SIG-M5 (cell line): ENCODE results near the gene PEPD.

Source experiments
- DNase-seq: peaks from one replicate; lab custom pipeline; 2025; lab: John Stamatoyannopoulos, UW

The PEPD gene

DNA sequence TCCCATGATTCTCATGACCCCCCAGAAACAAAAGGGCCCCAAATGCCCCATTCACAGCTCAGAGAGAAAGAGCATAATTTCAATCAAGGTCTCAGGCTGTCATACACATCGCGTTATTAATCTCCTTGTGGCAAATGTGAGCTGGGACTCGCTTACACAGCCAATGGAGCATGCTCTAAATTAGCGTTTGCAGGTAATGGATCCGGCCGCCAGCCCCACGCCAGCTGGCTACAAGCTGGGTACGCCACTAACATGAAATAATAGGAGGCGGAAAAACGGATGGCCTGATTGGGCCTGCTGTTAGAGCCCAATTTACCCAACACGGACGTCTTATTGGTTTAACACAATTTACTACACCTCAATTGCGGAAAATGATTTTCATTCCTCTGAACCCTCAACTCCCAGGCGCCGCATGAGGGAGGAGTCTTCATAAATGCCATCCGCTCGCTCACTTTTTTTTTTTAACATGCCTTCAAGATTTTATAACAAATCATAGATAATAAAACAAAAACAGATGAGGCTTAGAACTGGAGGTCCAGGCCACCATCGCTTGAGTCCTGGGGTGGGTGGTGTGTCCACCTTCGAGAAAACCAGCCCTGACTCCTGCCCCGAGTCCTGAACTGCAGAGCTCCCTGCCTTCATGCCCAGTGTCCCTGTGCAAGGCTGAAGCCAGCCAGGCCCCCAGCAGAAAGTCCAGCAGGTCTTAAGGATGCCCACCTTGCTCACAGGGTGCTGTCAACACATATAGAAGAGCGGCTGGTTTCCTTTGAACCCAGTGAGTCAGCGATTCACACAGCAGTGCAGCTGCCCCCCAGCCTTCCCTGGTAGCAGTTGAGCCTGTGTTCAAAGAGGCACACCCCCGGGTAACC lies 62.1 kb downstream of the PEPD start:
- no peak for DNase-seq

- DNase-seq: no peak
These were observed 62.8 kb downstream of the PEPD start for GRCh38 chr19:33458807-33459206.

GRCh38 chr19:33458171-33458633 lies 63.4 kb downstream of the PEPD start:
- DNase-seq: no peak

DNA sequence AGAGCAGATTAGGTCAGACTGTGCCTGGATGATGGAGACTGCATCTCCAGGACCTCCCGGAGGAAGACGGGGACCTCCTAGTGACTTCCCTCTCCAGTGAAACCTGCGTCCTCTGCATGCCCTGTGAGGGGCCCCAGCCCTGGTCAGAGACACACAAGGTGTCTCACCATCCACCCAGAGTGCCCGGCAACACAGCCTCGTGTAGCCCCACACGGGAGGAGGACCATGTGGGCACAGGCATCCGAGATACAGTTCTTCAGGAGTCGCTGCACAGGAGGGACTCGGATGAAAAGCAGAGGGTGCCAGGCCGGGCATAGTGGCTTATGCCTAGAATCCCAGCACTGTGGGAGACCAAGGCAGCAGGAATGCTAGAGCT lies 64.8 kb downstream of the PEPD start:
- DNase-seq: no peak

GRCh38 chr19:33456076-33456844 lies 65.3 kb downstream of the PEPD start:
- no peak for DNase-seq

DNA sequence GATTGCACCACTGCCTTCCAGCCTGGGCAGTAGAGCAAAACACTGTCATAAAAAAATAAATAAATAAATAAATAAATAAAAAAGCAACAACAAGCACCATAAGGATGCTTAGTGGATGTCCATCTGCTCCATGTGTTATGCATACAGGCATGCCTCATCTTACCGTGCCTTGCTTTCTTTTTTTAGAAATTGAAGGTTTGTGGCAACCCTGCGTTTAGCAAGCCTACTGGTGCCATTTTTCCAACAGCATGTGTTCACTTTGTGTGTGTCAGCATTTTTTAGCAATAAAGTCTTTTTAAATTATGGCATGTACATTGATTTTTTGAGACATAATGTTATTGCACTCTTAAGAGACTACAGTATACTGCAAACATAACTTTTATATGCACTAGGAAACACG lies 68.3 kb downstream of the PEPD start:
- no peak for DNase-seq

- DNase-seq: no peak
These were observed 70.9 kb downstream of the PEPD start for GRCh38 chr19:33450689-33451088.

DNA sequence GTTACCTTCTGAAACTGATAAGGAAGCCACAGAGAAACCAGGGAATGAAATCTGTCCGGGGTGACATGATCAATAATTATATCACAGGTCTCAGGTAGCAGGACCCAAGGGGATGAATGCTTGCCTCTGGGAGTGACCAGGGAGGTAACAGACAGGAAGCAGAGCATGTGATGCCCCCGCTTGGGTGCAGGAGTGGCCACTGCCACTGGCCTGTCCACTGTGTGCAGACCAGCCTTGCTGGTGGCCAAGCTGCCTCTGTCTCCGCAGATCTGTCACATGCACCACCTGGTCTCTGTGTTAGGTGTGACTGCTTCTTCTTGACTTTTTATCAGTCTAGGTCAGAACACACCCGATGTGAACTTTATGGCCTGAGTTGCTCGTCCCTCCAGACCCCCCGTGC lies 71.8 kb downstream of the PEPD start:
- DNase-seq: no peak

GRCh38 chr19:33448159-33448516 lies 73.5 kb downstream of the PEPD start:
- DNase-seq: no peak

DNA sequence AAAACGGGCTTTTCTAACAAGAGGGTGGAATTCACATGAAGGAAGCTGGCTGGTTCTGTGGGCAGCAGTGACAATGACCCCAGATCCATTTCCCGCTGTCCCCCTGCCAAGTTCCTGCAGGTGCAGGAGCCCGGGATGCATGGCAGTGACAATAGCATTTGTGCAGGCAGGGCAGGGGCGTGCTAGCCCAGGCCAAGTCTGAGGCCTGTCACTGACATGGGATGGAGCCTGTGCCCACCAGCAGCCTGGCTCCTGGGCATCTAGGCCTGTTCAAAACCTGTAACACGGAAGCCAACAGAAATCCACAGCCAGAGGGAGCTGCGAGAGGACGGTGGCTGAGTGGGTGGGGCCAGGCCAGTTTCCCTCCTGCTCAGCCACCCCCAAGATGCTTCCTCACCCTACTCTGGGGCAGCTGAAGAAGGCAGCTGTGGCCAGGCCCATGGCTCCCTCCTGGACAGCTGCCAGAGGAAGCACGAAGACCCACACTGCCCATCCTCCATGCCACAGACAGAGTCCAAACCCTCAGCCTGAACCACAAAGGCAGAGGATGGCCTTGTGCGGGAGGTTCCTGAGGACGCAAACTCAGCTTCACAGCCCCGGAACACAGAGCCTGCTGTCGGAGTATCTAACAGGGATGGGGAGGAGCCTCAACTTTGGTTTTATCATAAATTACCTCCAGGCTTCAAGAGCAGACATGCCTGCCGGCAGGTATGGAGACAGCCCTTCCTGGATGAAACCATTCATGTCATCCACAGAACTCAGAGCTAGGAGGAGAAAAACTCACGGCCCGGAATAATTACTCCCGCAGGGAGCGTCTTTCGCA lies 74.0 kb downstream of the PEPD start:
- no peak for DNase-seq

DNA sequence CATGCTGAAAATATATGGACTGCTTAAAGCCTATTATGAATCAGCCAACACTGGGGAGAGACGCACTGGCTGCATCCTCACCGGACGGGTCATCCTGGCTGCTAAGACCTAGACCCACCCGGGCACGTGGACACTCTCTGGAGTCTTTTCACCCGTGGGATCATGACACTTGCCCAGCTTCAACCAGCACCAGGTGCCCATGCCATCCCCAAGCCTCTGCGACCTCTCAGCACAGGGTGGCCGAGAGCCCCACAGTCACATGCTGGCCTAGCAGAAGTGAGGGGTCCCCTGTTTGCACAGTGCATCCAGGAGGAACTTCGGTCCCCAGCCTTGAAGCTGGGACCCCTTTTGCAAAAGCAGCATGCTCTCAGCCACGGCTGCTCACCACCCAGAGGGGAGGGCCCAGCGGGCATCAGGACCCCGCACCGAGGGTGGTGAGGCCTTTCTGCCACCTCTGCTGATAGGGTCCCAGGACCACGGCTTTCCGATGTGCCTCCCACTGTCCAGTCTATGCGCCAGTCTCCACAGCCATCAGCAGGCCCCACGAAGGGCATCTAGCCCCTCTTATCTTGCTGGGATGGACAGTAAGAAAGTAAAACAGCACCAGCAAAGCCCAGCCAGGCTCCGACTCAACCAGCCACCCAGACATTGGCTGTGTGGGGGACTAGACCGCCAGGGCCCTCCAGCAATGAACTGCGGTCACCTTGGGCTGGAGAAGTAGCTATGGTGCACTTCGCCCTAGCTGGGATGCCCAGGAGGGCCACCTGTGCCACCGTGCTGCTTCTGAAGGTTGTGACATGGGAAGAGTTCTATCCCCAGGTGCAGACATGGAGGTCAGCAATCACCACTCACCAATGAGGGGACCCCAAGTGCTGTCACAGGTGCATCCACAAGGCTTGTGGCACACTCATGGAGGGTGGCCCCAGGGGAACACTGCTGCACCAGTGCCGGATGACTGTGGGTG lies 75.0 kb downstream of the PEPD start:
- no peak for DNase-seq

DNA sequence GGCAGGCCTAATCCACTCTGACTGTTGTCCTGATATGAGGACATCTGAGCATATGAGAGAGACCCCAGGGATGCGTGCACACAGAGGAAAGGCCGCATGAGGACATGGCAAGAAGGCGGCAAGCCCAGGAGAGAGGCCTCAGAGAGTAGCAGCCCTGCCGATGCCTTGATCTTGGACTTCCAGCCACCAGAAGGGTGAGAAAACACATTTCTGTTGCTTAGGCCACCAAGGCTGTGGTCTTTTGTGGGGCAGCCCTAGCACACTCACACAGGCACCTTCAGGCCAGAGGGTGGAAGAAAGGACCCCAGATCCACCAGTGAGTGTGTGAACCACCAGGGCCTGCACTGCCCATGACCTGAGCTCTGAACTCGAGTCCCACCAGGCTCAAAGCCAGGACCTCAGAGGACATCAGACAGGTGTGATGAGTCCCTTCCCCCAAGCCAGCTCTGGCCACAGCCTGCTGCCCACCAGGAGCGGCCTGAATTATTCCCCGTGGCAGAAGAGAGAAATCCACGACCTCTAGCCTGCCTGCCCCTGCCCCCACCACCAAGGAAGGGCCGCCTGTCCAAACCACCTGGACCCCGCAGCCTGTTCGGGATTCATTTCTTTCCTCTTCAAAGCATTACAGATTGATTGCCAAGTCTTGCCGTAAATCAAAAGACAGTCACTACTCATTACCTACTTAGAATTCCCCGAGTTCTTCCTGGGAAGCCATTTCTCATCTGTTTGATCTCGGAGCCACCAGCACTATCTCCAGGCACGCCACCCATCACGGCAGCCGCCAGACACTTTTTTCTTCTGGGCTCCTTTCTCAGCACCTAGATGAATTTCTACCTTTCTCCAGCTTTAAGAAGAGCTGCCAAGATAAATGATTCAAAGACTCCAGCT lies 75.9 kb downstream of the PEPD start:
- no peak for DNase-seq

GRCh38 chr19:33444562-33445441 lies 76.8 kb downstream of the PEPD start:
- DNase-seq: no peak

GRCh38 chr19:33443638-33444561 lies 77.7 kb downstream of the PEPD start:
- no peak for DNase-seq

GRCh38 chr19:33442706-33443105 lies 78.9 kb downstream of the PEPD start:
- DNase-seq: no peak

DNA sequence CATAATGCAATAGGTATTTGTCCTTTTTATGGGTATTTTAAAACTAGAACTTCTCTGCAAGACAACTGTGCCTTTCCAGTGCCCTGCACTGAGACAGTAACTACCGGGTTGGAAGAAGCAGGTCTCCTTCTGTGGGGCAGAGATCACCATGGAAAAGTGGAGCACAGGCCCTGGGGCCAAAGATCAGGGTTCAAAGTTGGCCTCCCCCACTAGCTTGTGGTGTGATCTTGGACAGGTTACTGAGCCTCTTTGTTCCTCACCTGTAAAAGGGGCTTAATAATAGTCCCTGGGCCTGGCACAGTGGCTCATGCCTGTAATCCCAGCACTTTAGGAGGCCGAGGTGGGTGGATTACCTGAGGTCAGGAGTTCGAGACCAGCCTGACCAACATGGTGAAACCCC lies 79.8 kb downstream of the PEPD start:
- DNase-seq: no peak

DNA sequence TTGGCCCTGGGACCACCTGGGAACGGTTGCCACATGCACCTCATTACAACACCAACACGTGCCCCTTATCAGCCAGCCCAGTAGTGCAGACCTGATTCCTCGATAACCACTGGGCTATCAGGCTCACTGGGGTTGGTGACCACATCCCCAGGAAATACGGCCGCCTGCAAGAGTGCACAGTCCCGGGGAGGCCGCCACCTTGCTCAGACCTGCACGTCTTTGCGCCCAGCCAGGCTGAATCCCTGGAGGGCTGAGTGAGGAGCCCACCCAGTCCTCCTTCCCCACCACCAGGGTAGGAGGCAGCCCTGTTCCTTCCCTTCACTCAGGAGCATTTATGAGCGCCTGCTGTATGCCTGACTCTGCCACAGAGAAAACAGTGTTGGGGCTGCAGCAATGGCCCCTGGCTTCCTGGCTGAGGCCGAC lies 80.3 kb downstream of the PEPD start:
- DNase-seq: no peak

- no peak for DNase-seq
These were observed 80.9 kb downstream of the PEPD start for GRCh38 chr19:33440682-33441081.
